NOMO-1 treated with DMSO at 0.1 percent for 48 hours (cell line): ENCODE results near the gene DCTN5.
"Not testable (repeated sequence)": the region's sequence is repeated elsewhere in the genome, so short reads cannot be mapped to it uniquely, and the experiment has no call there.

Experiments used
- DNase-seq: peaks from one replicate; lab custom pipeline; 2025; ENCODE audit not compliant: unreplicated experiment; lab: John Stamatoyannopoulos, UW

Gene DCTN5

GRCh38 chr16:23692190-23692837, 51.0 kb downstream of the DCTN5 start:
- DNase-seq, result no peak

DNA sequence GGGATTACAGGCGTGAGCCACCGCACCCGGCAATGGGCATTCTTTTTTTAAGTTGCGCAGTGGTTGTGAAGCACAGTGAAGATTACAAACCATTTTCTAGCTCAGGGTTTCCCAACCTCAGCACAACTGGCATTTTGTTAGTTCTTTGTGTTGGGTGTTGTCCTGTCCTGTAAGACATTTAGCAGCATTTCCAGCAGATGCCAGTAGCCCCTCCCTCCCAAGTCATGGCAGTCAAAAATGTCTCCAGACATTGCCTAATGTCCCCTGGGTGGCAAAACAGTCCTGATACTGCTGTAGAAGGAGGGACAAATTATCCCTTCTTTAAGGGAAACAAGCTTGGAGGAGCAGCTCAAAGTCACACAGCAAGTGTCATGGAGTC, 53.0 kb downstream of the DCTN5 start:
- no peak for DNase-seq

DNA sequence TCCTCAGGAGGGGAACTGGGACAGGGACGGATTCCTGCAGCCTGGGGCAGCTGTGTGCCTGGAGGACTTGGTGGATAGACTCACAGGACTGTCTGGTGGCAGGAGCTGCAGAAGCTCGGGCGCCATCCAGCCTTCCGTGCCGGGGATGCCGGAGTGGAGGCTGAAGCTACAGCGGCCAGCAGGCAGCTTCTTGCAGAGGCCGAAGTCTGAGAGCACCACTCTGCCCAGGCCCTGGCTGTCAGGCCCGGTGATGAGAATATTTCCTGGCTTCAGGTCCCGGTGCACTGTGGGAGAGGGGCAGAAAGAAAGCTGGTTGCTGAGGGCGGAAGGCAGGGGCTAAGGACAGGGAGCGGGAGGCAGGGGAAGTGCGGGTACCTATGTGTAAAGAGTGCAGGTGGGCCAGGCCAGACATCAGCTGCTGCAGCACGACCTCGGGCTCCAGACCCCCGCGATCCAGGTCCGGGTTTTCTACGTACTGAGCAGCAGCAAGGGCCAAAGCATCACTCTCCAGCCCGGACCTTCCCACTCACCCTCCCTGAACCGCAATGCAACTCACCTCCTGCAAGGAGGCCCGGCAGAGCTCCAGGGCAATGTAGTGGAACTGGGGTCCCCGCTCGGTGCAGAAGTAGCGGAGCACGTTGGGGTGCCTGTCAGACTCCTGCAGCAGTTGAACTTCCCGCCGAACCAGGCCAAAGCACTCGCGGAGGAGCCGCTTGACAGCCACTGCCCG, 53.5 kb downstream of the DCTN5 start:
- no peak for DNase-seq

DNA sequence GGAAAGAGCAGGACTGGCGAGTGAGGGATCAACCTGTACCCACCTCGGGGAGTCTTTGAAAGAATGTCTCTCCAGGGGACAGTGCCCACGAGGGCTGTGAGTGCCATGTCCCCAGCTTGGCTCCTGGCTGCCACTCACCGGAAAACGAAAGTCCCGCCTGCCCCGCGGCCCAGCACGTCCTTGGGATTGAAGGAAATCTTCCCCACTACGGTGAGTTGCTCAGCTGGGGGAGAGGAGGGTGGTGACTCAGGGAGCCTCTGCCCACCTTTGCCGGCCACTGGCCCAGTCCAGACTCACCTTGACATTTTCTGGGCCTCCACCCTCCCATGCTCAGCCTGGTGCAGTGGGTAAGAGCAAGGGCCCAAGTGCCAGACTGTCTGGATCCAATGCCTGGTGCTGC, 54.5 kb downstream of the DCTN5 start:
- no peak for DNase-seq

GRCh38 chr16:23699100-23699499, 57.8 kb downstream of the DCTN5 start:
- peak; percentile 80 for DNase-seq

DNA sequence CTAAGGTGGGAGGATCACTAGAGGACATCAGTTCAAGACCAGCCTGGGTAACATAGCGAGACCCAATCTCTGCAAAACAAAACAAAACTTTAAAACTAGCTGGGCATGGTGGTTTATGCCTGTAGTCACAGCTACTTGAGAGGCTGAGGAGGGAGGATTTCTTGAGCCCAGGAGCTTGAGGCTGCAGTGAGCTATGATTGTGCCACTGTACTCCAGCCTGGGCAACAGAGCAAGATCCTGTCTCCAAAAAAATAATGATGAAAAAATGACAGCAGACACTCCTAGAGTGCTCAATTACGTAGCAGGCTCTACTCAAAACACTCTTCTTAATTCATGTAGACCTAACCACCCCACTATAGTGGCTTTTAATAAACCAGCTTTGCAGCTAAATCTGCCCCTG, 58.8 kb downstream of the DCTN5 start:
- DNase-seq, result no peak

GRCh38 chr16:23700509-23700908, 59.2 kb downstream of the DCTN5 start:
- DNase-seq, result no peak

DNA sequence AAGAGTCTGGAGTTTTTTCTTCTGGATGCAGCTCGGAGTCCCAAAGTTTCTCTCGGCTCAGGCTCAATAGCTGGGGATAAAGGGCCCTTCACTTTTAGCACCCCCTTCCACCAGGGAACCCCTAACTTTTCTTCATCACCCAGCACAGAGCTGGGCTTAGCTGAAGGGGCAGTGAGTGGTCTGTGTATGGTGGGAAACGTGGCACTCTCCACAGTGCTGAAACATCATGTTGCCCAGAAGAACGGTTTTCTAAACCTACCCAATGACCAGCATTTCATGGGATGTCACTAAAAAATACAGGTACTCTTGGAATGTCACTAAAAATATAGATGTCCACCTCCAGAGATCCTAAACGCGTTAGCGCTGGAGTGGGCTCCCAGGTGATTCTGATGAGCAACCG, 59.8 kb downstream of the DCTN5 start:
- no peak for DNase-seq

GRCh38 chr16:23702951-23703350, 61.7 kb downstream of the DCTN5 start:
- DNase-seq, result no peak

- no peak for DNase-seq
Measured at GRCh38 chr16:23704772-23705516, 63.7 kb downstream of the DCTN5 start.

GRCh38 chr16:23705517-23705902, 64.2 kb downstream of the DCTN5 start:
- no peak for DNase-seq

- DNase-seq, result no peak
Measured at GRCh38 chr16:23706439-23706838, 65.2 kb downstream of the DCTN5 start.

DNA sequence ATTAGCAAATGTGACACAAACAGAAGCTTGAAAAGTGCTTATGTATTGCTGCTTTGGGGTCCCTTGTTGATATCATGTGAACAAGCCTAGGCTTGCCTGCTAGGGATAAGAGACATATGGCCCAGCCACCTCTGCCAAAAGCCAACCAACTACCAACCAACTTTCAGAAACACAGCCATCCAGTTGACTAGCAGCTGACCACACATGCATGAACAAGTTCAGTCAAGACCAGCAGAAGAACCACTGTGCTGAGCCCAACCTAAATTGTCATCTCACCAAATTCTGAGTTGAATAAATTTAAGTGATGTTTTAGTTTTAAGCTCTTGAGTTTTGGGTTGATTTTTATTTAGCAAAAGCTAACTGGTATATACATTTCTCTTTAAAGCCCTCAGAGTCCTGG, 68.3 kb downstream of the DCTN5 start:
- no peak for DNase-seq

- no peak for DNase-seq
Measured at GRCh38 chr16:23710008-23710407, 68.7 kb downstream of the DCTN5 start.

GRCh38 chr16:23710504-23710903, 69.2 kb downstream of the DCTN5 start:
- no peak for DNase-seq

DNA sequence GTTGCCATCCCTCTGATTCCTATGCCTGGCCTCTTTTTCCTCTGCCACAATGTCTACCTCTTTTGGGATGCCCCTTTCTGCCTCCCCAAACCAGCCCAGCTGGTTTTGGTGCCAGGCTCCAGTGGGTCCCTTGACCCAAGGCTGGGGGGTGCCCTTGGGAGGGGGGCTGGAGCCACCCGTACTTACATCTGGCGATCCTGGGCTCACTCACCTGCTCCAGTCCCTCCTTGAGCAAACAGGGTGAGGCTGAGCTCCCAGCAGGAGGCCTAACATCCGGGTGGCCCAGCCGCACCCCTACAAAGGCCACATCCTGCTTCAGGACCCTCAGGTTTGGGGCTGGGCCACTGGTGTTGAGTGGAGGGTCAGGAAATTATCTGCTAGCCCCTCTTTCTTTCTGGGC, 70.5 kb downstream of the DCTN5 start:
- DNase-seq, result no peak

- DNase-seq, result no peak
Measured at GRCh38 chr16:23712976-23713375, 71.7 kb downstream of the DCTN5 start, which contains the start of gene ERN2. ERN2 (minus strand) TSS chr16:23713222; CDS start chr16:23713187, 35 bp downstream.

- no peak for DNase-seq
Measured at GRCh38 chr16:23716484-23716883, 75.2 kb downstream of the DCTN5 start.

- DNase-seq, result not testable (repeated sequence)
Measured at GRCh38 chr16:23722613-23723240, 81.5 kb downstream of the DCTN5 start.

- no peak for DNase-seq
Measured at GRCh38 chr16:23724096-23724784, 83.0 kb downstream of the DCTN5 start.

- no peak for DNase-seq
Measured at GRCh38 chr16:23724785-23725131, 83.5 kb downstream of the DCTN5 start.
